ENCODE measurements around the gene SRRM1.
"Not testable (repeated sequence)": the region's sequence is repeated elsewhere in the genome, so short reads cannot be mapped to it uniquely, and the experiment has no call there.

Gene SRRM1

DNA sequence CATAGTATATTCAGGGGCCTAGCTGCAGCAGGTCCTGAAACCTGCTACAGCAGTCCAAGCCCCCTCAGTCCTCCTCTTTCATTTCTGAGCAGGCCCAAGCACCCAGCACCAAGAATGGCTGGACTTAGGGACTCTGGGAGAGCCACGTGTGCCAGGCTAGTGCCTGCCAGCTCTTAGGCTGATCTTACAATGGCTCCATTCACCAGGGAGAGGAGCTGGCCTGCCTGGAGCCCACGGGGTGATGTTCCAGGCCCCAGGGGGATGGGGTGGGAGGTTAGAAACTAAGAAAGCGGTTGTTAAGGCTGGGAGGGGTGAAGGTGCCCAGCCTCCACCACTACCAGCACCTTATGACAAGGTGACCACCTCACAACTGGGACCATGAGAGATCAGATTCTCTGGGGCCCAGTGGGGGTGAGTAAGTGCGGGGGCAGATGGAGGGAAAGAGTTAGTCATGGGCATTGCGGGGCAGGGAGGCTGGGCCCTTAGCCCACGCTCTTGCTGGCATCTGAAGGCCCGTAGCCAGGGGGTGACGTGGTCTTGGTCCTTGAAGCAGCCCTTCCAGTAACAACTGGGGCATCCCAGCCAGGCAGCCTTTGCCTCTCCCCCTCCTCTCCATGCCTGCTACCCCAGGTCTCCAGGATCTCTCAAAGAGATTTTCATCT is 71.9 kb downstream of the SRRM1 start:
- DNase-seq = peak; percentile 38 to 97 (median 84)

DNA sequence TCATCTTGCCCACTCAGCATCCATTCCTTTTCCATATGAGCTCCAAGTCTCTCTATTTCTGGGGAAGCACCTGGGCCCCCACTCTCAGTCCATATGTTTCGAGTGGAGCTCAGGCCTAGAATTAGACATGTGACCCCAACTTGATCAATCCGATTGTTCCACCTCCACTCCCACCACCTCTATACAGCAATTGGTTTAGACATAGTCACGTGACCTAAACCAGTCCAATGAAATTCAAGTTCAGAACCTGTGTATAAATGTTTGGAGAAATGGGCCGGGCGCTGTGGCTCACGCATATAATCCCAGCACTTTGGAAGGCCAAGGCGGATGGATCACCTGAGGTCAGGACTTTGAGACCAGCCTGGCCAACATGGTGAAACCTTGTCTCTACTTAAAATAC is 72.6 kb downstream of the SRRM1 start:
- DNase-seq = no peak

DNA sequence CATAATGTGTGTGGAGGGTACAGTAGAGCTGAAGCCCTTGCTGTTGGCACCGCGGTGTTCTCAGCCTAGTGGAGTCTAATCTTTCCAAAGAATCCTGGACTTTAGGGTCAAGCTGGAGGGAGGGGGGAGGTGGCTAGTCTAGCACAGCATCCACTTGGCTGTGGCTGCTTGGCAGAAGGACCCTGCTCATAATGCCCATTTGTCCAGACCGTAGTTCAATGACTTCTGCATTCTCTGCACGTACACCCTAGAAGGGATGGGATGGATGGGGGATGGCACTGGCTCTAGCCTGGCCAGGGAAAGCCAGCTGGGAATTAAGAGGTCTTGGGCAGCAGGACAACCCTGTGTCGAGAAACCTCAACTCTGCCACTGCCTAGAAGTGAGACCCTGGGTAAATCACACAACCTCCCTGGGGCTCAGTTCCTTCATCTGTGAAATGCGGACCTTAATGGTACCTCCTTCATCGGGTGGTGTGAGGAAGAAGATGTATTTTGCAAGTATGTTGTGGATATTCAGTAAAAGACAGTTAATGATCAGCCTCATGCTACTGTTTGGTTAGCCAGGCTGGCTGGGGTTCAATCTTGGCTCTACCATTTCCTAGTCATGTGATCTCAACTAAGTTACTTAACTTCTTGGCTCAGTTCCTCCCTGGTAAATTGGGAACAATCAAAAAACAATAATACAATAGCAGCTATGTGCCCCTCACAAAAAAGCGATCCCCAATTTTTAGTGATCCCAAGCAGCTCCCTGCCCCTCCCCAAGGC is 75.0 kb downstream of the SRRM1 start:
- DNase-seq = peak in 48 of 51 donors; percentile 13 to 97 (median 80)

DNA sequence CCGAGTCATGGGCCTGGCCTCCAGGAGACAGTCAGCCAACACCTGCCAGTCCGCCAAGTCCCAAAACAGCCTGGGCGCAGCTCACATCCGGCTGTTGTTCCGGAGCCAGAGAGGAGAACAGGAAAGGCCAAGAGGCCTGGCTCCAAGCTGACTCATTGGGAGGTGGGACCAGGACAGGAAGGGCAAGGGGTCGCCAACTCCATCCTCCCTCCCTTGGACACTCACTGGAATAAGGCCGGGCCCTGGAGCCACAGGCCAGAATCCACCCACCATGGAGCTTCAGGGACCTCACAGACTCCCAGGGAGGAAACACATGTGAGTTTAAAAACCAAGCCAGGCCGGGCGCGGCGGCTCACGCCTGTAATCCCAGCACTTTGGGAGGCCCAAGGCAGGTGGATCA is 77.0 kb downstream of the SRRM1 start:
- DNase-seq = peak in 17 of 51 donors; percentile 9 to 71 (median 42)

DNA sequence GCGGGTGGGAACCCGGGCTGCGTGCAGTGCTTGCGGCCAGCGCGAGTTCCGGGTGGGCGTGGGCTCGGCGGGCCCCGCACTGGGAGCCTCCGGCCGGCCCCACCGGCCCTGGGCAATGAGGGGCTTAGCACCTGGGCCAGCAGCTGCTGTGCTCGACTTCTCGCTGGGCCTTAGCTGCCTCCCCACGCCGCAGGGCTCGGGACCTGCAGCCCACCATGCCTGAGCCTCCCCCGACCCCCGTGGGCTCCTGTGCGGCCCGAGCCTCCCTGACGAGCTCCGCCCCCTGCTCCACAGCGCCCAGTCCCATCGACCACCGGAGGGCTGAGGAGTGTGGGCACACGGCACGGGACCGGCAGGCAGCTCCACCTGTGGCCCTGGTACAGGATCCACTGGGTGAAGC is 78.4 kb downstream of the SRRM1 start:
- DNase-seq = no peak

GRCh38 chr1:24722073-24723035 is 79.3 kb downstream of the SRRM1 start:
- not testable (repeated sequence) for DNase-seq
